MM.1S (cell line): ENCODE measurements around the gene MPST.

Experiments
- DNase-seq: peaks from one replicate; pipeline ENCODE4 v3.0.0-alpha.2; 2015
- H2AFZ ChIP-seq: fragments of 300-600 bp; sonication (generic); 2 replicates; pipeline ENCODE4 v1.6.0; 2016; ENCODE audit warnings: antibody characterized with exemption, low read length
- H3F3A ChIP-seq: fragments of 300-600 bp; sonication (generic); 2 replicates; pipeline ENCODE4 v1.6.1; 2016; ENCODE audit warnings: mild to moderate bottlenecking, antibody characterized with exemption, low read length, moderate library complexity, mixed read lengths; ENCODE audit not compliant: insufficient read depth
- H3K27ac ChIP-seq: fragments of 300-600 bp; sonication (generic); 2 replicates; pipeline ENCODE4 v1.5.1; 2016; ENCODE audit warnings: mild to moderate bottlenecking, low read length
- H3K27me3 ChIP-seq: fragments of 300-600 bp; sonication (generic); replicated peaks from 2 replicates; pipeline ENCODE4 v1.6.0; 2016; ENCODE audit warnings: low read length; ENCODE audit not compliant: insufficient read depth
- H3K36me3 ChIP-seq: fragments of 300-600 bp; sonication (generic); replicated peaks from 2 replicates; pipeline ENCODE4 v1.6.1; 2016; ENCODE audit warnings: mild to moderate bottlenecking, low read length, mixed read lengths; ENCODE audit not compliant: insufficient read depth
- H3K4me1 ChIP-seq: fragments of 300-600 bp; sonication (generic); 2 replicates; pipeline ENCODE4 v1.6.1; 2016; ENCODE audit warnings: low read length, mixed read lengths
- H3K4me2 ChIP-seq: fragments of 300-600 bp; sonication (generic); 2 replicates; pipeline ENCODE4 v1.6.0; 2016; ENCODE audit warnings: low read depth, low read length
- H3K4me3 ChIP-seq: fragments of 300-600 bp; sonication (generic); 2 replicates; pipeline ENCODE4 v1.5.1; 2016; ENCODE audit warnings: low read length, mixed read lengths
- H3K79me2 ChIP-seq: fragments of 300-600 bp; sonication (generic); 2 replicates; pipeline ENCODE4 v1.6.1; 2016; ENCODE audit warnings: mixed run types, low read length, mixed read lengths
- H3K9ac ChIP-seq: fragments of 300-600 bp; sonication (generic); 2 replicates; pipeline ENCODE4 v1.6.1; 2016; ENCODE audit warnings: low read length, mixed read lengths
- H3K9me2 ChIP-seq: fragments of 300-600 bp; sonication (generic); replicated peaks from 2 replicates; pipeline ENCODE4 v1.6.1; 2016; ENCODE audit warnings: mild to moderate bottlenecking, low read length, mixed read lengths; ENCODE audit not compliant: insufficient read depth
- H3K9me3 ChIP-seq: fragments of 300-600 bp; sonication (generic); replicated peaks from 2 replicates; pipeline ENCODE4 v1.6.1; 2016; ENCODE audit warnings: mild to moderate bottlenecking, low read length, mixed read lengths; ENCODE audit not compliant: insufficient read depth
- H4K20me1 ChIP-seq: fragments of 300-600 bp; sonication (generic); 2 replicates; pipeline ENCODE4 v1.6.1; 2016; ENCODE audit warnings: mild to moderate bottlenecking, low read length, moderate library complexity, mixed read lengths; ENCODE audit not compliant: insufficient read depth
- CTCF ChIP-seq: fragments of 300-600 bp; sonication (generic); IDR thresholded peaks from 2 replicates; pipeline ENCODE4 v1.5.1; 2016; ENCODE audit warnings: antibody characterized with exemption, low read length, mixed read lengths
- EZH2 ChIP-seq: fragments of 300-600 bp; sonication (generic); optimal IDR thresholded peaks from 2 replicates; pipeline ENCODE3; 2017; ENCODE audit warnings: low read depth, mild to moderate bottlenecking, antibody characterized with exemption, low read length, mixed read lengths
- EZH2phosphoT487 ChIP-seq: fragments of 300-600 bp; sonication (generic); IDR thresholded peaks from 2 replicates; pipeline ENCODE4 v1.6.1; 2018; ENCODE audit warnings: antibody characterized with exemption, low read length

MPST gene

DNA sequence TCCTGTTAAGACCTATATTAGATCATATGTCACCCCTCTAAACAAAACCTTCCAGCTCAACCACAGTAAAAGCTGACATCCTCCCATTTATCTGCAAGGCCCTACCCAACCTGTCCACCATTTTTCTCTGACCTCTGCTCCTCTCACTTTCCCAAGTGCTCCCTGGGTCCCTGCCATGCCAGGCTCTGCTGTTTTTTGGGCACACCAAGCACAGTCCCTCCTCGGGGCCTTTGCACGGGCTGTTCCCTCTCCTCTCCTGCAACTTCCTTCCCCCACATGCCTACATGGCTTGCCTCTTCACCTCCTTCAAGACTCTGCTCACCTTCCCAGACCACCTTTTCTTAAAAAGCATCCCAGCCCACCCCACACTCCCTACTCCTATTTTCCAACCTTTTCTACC lies 10.1 kb upstream of the MPST start:
- H3K9me3 ChIP-seq: no peaks in the 10 kb centered on the region
- no peaks in the 10 kb centered on the region for H3K36me3 ChIP-seq
- no peak overlapping the region for H3K4me3 ChIP-seq
- H3K9ac ChIP-seq: no peak overlapping the region
- no peak overlapping the region for H3K4me2 ChIP-seq
- no peaks in the 10 kb centered on the region for H3K79me2 ChIP-seq
- TF ChIP-seq CTCF (no peak), EZH2phosphoT487 (no peak), EZH2 (no peak)
- H3K4me1 ChIP-seq: no peaks in the 10 kb centered on the region
- no peak overlapping the region for H2AFZ ChIP-seq
- H3K9me2 ChIP-seq: no peaks in the 10 kb centered on the region
- H4K20me1 ChIP-seq: no peaks in the 10 kb centered on the region
- DNase-seq: no peak
- no peak overlapping the region for H3K27ac ChIP-seq
- H3K27me3 ChIP-seq: peaks cover 19% of the 10 kb centered on the region
- no peaks in the 10 kb centered on the region for H3F3A ChIP-seq

DNA sequence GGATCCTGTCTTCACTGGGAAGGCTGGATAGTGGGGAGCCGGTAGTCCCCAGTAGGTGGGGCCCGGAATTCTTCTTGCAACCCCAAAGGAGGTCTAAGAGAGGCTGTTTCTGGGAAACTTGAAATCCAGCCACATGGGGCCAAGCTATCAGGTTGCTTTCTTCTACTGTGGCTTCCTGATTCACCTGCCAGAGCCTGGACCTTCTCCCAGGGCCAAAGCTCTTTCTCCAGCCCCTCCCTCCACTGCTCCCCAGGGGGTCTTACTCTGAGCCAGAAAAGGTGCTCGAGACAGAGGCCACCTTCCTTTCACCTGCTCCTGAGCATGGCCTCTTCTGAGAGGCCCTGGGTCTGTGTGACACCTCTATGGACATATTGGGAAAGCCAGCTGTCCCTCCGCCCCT lies 9.4 kb upstream of the MPST start:
- no peaks in the 10 kb centered on the region for H3K79me2 ChIP-seq
- DNase-seq: no peak

DNA sequence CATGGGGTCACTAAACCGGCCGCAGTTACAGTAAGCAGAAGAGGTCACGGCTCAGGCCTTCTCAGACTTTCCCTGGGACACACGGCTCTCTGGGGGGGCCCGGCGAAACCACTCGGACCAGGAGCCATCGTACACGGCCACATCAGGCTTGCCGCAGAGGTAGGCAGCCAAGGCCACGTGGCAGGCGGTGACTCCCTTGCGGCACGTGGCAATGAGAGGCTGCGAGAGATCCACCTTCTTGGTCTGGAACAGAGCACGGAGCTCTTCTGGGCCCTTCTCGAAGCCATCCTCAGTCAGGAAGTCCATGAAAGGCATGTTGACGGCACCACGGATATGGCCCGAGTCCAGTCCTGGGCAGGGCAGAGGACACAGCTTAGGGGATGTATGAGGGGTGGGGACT lies 8.6 kb upstream of the MPST start:
- Histone ChIP-seq H3K9ac (no peak overlapping the region), H3K27me3 (peaks cover 8% of the 10 kb centered on the region), H3K4me1 (no peaks in the 10 kb centered on the region), H4K20me1 (no peaks in the 10 kb centered on the region), H3K9me2 (no peaks in the 10 kb centered on the region), H3K27ac (no peak overlapping the region), H3K9me3 (no peaks in the 10 kb centered on the region), H3F3A (no peaks in the 10 kb centered on the region), H3K36me3 (no peaks in the 10 kb centered on the region), H3K4me2 (no peak overlapping the region), H3K4me3 (no peak overlapping the region), H2AFZ (no peak overlapping the region), H3K79me2 (no peaks in the 10 kb centered on the region)
- no peak for DNase-seq
- TF ChIP-seq EZH2 (no peak), EZH2phosphoT487 (no peak), CTCF (no peak)

More for the DNA sequence above, 9.4 kb upstream of the MPST start:
- H2AFZ ChIP-seq: no peak overlapping the region
- H3K9me3 ChIP-seq: no peaks in the 10 kb centered on the region
- H3K27me3 ChIP-seq: peaks cover 16% of the 10 kb centered on the region
- no peak for TF ChIP-seq EZH2
- H3K9ac ChIP-seq: no peak overlapping the region
- H4K20me1 ChIP-seq: no peaks in the 10 kb centered on the region
- H3K4me3 ChIP-seq: no peak overlapping the region
- H3K36me3 ChIP-seq: no peaks in the 10 kb centered on the region
- no peak overlapping the region for H3K27ac ChIP-seq
- no peaks in the 10 kb centered on the region for H3F3A ChIP-seq
- no peak overlapping the region for H3K4me2 ChIP-seq
- H3K4me1 ChIP-seq: no peaks in the 10 kb centered on the region
- H3K9me2 ChIP-seq: no peaks in the 10 kb centered on the region

DNA sequence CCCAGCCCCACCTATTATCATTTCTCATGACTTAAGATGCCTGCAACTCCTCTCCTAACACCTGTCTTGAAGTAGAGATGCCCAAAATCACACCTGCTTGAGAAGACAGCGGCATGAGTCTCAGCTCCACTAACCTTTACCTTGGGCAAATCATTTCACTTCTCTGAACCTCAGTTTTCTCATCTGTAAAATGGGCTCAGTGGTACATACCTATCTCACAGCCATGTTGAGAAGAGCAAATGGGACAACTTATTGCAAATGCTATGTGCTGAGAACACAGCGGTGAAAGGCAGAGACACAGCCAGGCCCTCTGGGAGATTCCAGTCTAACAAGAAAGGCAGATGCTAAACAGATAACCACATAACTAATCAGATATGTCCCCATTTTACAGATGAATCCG lies 8.1 kb upstream of the MPST start:
- H3K9ac ChIP-seq: no peak overlapping the region

More for the DNA sequence above, 8.1 kb upstream of the MPST start:
- no peaks in the 10 kb centered on the region for H3K4me1 ChIP-seq
- no peaks in the 10 kb centered on the region for H3K36me3 ChIP-seq
- TF ChIP-seq EZH2 (no peak), EZH2phosphoT487 (no peak), CTCF (no peak)
- no peak overlapping the region for H2AFZ ChIP-seq
- H3K9me3 ChIP-seq: no peaks in the 10 kb centered on the region
- H4K20me1 ChIP-seq: no peaks in the 10 kb centered on the region
- no peaks in the 10 kb centered on the region for H3K79me2 ChIP-seq
- 0 out of 2 replicates have a peak, but pooled peaks cover 3% of the 10 kb centered on the region for H3K27me3 ChIP-seq
- no peak overlapping the region for H3K4me3 ChIP-seq
- no peaks in the 10 kb centered on the region for H3K9me2 ChIP-seq
- no peaks in the 10 kb centered on the region for H3F3A ChIP-seq
- DNase-seq: no peak
- H3K27ac ChIP-seq: no peak overlapping the region
- H3K4me2 ChIP-seq: no peak overlapping the region
